MG63 (cell line): ENCODE measurements around the gene NR2C2. TPM values are rescaled to one million over a fixed set of nuclear protein-coding genes. Genes with fewer than 3 reads are reported as not detected.

Source experiments
- DNase-seq: peaks from one replicate; pipeline ENCODE4 v3.0.0-alpha.2; 2020
- H3K27me3 ChIP-seq: fragments of 250-450 bp; sonication (Bioruptor Pico); 2 replicates; pipeline ENCODE4 v1.5.1; 2020; ENCODE audit warnings: mild to moderate bottlenecking, moderate library complexity
- H3K36me3 ChIP-seq: fragments of 250-450 bp; sonication (Bioruptor Pico); 2 replicates; pipeline ENCODE4 v1.5.1; 2020; ENCODE audit warnings: mild to moderate bottlenecking, moderate library complexity
- H3K4me3 ChIP-seq: fragments of 250-450 bp; sonication (Bioruptor Pico); 2 replicates; pipeline ENCODE4 v1.5.1; 2020; ENCODE audit warnings: mild to moderate bottlenecking, moderate library complexity
- H3K9me3 ChIP-seq: fragments of 250-450 bp; sonication (Bioruptor Pico); 2 replicates; pipeline ENCODE4 v1.5.1; 2020; ENCODE audit warnings: mild to moderate bottlenecking, moderate library complexity
- total RNA-seq: library from RNA; depleted of rRNA; stranded (reverse); fragments of >200 nt; shearing (Covaris generic); gene quantifications from 2 replicates; pipeline ENCODE4 v1.2.3, GENCODE V29; 2014; ENCODE audit warnings: low replicate concordance; rRNA removed

NR2C2 gene
- total RNA-seq, 1 experiment from 2014 or later = 7.1 TPM

DNA sequence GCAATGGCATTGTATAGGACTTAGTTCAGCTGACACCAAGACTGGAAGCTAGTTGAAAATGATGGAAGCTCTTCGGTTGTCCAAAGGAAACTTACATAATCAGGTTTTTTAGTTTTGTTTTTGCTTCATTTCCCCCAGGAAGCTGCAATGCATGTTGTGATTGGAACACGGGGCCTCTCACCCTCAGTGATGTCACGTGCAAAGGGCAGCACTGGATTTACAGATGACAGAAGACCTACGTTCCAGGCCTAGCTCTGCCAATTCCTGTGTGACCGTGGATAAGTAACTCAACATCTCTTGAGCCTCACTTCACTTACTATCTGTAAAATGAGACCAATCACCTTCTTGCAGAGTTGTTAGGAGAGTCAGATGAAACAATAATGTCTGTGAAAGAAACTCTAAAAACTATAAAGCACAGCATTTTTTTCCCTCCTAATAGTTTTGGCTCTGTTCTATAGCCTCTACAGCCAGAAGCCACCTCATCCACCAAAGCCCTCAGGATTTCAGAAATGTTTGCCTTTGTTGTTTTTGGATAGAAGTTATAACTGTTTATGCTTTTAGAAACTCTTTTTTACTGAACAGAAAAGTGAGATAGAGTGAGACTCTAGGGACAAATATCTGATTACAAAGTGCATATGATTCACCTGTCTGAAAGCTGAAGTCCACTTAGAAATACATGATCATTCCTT lies 146.9 kb downstream of the NR2C2 start:
- Histone ChIP-seq H3K4me3 (no peak overlapping the region), H3K27me3 (no peaks in the 10 kb centered on the region), H3K36me3 (peaks cover 20% of the 10 kb centered on the region), H3K9me3 (no peaks in the 10 kb centered on the region)
- no peak for DNase-seq

DNA sequence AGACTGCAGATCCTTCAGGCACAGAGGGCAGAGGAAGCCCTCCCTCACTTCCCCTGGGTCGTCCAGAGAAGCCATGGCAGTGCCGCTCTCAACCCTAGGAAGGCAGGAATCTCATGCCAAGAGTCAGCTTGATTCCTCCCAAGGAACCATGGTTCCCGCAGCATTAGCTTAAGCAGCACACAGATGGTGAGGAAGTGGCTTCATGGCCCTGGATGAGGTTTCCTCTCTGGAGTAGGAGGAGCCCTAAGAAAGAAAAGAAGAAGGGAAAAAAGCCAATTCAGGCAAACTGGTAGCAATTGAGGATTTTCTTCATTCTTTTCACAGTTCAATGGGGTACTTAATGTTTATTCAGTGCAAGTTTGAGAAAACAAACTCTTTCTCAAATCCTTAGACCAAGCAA lies 148.7 kb downstream of the NR2C2 start:
- H3K9me3 ChIP-seq = no peaks in the 10 kb centered on the region
- H3K27me3 ChIP-seq = no peaks in the 10 kb centered on the region
- no peak overlapping the region for H3K4me3 ChIP-seq

DNA sequence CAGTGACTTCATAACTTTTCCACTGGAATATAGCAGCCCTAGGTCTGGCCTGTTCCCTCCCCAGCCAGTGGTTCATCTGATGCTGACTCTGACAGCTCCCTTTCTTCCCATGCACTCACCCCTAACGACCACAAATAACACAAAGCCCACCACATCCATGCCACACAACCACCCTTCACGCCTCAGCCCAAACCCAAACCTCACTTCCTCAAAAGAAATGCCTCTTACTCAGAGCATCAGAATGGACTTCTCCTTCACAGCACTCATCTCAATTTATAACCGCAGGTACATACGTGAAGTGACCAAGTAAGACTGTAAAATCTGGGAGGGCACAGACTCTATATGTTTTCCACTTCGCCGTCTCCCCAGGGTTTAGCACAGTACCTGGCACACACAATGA lies 150.5 kb downstream of the NR2C2 start:
- Histone ChIP-seq H3K9me3 (no peaks in the 10 kb centered on the region), H3K27me3 (no peaks in the 10 kb centered on the region), H3K36me3 (peaks cover 12% of the 10 kb centered on the region), H3K4me3 (peak overlapping the region; percentile 94)
- no peak for DNase-seq

More for the DNA sequence above, 148.7 kb downstream of the NR2C2 start:
- DNase-seq = no peak
- H3K36me3 ChIP-seq = peaks cover 12% of the 10 kb centered on the region

Other genes starting within 250 kb of the NR2C2 start
- gene FGD5, start 128.6 kb upstream of the NR2C2 start, total RNA-seq = 0.40 TPM in 1 of 2 replicates, not detected in the other
- gene MRPS25, start 117.7 kb downstream of the NR2C2 start, total RNA-seq = 8.2 and 27.7 TPM in 2 replicates
- gene RBSN, start 151.6 kb downstream of the NR2C2 start, total RNA-seq = 10.4 and 13.3 TPM in 2 replicates